ENCODE measurements around the gene METTL24.

Gene METTL24

GRCh38 chr6:110357664-110358552 is at the start of gene METTL24:
Gene METTL24, minus strand, starts transcription at chr6:110358349. Its CDS starts 77 bp downstream, at chr6:110358272.
- DNase-seq (ENCODE audit: low read depth in 3 of 3): no peak

GRCh38 chr6:110404607-110405006 is 46.5 kb upstream of the METTL24 start:
- DNase-seq (ENCODE audit: low read depth in 3 of 3): no peak

DNA sequence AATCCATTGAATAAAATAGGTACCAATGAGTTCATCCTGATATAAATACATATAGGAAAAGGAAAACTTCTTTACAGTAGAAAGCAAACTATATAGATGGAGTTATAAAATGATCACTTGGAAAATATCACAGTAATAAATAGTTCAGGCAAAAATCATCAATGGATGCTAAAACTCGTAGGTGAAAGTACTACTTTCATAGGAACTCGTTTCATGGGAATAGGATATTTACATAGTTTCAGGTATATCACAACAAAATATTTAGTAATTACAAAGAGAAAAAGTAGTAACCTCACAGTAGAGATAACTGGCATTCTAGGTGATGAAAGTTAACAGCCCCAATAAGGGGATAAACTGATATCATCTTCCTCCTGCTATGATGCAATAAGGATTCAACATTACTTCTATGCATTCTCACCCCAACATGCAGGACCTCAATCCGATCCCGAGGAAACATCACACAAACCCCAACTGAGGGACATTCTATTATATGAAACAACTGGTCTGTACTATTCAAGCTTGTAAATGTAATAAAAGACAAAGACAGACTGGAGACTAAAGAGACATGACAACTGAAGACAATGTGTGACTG is 43.5 kb upstream of the METTL24 start:
- DNase-seq (ENCODE audit: low read depth in 3 of 3): no peak

DNA sequence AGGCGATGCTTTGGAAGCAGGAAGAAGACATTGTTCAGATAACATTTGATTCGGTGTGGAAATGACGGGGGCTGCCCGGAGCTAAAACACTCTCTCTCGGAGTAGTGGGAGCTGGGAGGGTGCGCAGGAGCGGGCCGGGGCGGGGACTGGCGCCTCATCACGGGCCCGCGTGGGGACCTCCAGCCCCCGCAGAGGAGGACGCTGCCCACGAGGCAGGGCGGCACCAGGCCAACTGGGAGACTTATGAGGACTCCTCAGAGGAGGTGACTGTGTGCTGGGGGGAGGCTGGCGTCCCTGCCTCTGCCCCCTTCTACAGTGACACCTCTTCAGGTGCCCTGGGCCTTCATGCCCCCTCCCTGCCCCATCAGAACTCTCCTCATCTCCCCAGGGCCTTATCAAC is 42.1 kb upstream of the METTL24 start:
- no peak for DNase-seq (ENCODE audit: low read depth in 3 of 3)

GRCh38 chr6:110399219-110400071 is 41.3 kb upstream of the METTL24 start:
- no peak for DNase-seq (ENCODE audit: low read depth in 3 of 3)

GRCh38 chr6:110398778-110399177 is 40.6 kb upstream of the METTL24 start:
- no peak for DNase-seq (ENCODE audit: low read depth in 3 of 3)

DNA sequence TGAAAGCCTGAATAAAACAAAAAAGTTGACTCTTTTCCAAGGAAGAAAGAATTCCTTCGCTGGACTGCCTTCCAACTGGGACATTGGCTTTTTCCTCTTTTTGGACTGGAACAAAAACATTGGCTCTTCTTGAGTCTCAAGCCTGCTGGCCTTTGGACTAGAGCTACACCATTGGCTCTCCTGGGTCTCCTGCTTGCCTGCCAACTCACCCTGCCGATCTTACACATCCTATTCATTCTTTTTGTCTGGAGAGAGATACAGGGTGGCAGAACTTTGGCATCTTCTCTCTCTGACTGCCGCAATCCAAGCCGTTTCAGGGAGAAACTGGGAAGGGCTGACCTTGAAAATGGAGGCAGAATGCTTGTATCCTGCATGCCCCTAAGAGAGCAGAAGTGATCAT is 37.1 kb upstream of the METTL24 start:
- DNase-seq (ENCODE audit: low read depth in 3 of 3): no peak

DNA sequence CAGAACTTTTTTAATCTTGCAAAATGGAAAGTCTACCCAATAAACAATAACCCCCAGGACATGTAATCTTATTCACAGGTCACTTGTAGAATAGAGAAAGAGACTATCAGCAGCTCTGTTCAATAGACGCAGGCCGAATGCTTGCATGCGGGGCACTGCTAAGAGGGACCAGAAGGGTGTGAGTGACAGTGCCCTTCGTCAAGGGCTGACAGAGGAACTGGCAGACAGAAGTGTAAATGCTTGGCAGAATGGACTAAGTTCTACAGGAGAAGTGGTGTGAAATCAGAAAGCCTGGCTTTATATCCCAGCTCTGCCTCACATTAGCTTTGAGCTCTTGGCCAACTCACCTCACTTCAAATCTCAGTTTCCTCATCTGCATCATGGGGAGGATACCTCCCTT is 36.3 kb upstream of the METTL24 start:
- DNase-seq (ENCODE audit: low read depth in 3 of 3): no peak

DNA sequence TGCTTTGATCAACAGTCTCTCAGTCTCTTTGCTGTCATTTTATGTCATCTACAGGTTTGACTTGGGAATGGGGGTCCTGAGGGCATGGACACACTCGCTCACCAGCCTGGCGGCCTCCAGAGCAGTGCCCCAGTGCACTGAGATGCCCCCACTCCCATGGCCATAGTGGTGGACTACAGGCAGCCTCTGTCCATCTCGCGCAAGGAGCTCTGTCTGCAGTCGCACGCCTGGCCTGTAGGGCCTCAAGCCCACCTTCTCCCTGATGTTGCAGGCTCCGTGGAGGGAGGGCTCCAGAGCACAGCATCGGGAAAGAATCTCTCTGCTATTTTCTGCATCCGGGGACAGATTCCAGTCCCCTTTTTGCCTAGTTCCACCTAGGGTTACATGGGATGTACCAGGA is 34.6 kb upstream of the METTL24 start:
- no peak for DNase-seq (ENCODE audit: low read depth in 3 of 3)

GRCh38 chr6:110390404-110390803 is 32.3 kb upstream of the METTL24 start:
- DNase-seq (ENCODE audit: low read depth in 3 of 3): no peak

- no peak for DNase-seq (ENCODE audit: low read depth in 3 of 3)
Measured at GRCh38 chr6:110389689-110390382, 31.7 kb upstream of the METTL24 start.

- DNase-seq (ENCODE audit: low read depth in 3 of 3): no peak
Measured at GRCh38 chr6:110387986-110388385, 29.8 kb upstream of the METTL24 start.

DNA sequence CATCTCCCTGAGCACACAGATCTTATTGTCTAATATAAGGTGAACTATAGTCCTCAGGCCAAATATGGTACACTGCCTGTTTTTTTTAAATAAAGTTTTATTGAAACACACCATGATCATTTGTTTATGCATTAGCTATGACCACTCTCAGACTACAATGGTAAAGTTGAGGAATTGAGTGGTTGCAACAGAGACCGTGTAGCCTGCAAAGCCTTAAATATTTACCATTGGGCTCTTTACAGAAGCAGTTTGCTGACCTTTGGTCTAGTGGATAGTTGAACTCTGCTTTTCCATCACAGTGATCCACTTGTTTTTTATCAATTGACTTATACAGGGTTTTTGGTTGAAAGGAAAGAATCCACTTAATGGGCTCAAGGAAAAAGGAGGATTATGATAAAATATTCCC is 27.3 kb upstream of the METTL24 start:
- no peak for DNase-seq (ENCODE audit: low read depth in 3 of 3)

DNA sequence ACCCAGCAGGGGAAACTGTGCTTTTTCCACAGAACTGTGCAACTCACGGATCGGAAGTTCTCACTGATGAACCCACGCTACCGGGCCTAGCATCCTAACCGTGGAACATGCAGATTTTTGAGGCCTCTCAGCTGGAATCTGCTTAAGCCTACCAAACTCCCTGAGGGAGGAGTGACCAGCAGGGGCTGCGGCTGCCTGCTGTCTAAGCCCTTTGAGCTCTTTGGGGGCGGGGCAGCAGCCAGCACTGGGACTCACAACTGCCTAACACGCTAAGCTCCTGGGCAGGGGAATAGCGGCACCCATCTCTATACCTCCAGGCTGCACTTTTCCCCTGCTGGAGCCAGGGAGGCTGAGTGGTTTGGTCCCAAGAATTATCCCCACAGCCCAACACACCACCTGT is 20.4 kb upstream of the METTL24 start:
- no peak for DNase-seq (ENCODE audit: low read depth in 3 of 3)

DNA sequence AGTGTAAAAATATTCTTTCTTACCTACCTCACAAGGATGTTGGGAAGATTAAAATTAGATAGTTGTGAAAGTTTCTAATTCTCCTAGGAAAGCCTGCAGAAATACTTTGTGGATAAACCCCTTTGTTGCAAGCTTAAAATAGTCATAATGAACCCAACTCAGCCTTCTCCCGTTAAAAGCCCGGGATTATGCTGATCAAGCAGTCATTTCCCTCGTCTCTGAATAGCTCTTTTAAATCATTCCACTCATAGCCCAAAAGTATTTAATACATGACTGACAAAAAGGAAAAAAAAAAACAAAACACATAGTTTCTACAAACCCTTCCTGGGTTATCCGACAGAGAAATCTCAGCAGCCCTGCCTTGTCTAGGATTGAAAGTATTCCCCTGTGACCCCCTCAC is 10.9 kb upstream of the METTL24 start:
- DNase-seq (ENCODE audit: low read depth in 3 of 3): no peak

GRCh38 chr6:110368284-110368683 is 10.1 kb upstream of the METTL24 start:
- DNase-seq (ENCODE audit: low read depth in 3 of 3): no peak

DNA sequence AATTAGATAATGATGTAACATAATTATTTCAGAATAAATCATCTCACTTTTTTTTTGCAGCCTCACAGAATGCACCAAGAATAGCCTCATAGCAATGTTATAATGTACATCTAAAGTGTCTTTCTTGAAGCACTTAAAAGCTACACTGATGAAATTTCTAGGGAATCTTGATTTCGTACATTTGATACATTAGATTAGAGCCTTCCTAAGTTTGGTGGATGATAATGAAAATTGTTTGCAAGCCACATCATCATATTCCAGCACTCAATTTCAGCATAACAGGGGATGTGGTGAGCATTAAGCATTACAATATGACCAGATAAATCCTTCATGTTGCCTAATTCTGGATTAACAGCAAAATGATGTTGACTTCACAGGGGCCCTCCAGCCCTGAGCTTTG is 9.7 kb upstream of the METTL24 start:
- no peak for DNase-seq (ENCODE audit: low read depth in 3 of 3)

DNA sequence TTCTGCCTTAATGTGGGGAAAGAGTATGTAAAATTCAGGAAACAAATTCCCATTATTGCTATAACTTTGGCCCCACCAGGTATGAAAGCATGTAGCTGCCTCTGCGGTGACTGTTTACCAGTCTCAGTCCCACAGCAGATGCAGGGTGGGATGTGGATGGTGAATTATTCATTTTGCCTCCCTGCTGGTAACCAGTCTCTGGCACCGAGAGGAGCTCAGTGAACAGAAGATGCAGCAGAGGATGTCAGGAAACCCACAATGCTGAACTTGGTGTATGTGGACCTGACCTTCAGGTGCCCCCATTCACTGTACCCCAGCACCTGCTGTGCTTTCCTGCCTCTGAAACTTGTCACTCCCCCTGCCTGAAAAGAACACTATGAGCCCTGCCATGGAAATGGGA is 8.8 kb upstream of the METTL24 start:
- no peak for DNase-seq (ENCODE audit: low read depth in 3 of 3)

GRCh38 chr6:110366256-110366655 is 8.1 kb upstream of the METTL24 start:
- no peak for DNase-seq (ENCODE audit: low read depth in 3 of 3)

DNA sequence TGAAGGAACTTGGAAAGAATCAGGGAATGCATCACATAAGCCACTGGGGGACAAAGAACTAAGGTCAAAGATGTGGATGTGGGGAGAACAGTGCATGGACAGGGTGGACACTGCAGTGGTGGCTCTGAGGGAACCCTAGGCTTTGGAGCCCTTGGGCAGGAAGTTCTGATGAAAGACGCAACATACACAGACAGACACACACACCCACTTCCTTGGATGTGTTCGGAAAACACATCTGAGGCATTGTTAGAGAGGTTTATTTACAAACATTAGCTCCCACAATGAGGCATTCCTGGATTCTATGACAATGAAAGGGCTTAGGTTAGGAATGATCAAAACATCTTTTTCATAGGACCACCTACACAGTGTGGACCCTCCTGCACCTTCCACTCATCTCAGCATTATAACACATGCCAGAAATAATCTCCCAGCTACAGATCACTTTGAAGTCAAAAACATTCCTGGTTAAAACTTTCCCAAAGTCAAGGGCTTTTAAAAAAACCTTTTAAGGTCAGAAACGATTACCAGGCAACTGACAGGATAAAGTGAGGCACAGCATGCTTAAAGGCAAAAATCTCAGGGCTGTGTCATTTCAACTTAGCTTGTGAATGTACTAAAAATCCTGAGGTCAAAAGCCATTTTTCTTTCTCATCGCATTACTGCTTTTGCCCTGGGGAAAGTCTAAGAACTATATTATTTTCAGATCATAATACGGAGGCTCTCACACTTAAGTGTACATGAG is 6.4 kb upstream of the METTL24 start:
- DNase-seq (ENCODE audit: low read depth in 3 of 3): no peak

- DNase-seq (ENCODE audit: low read depth in 3 of 3): no peak
Measured at GRCh38 chr6:110363748-110364147, 5.6 kb upstream of the METTL24 start.

Data from stimulated activated CD4-positive, alpha-beta T cell treated with anti-CD3 and anti-CD28 coated beads, TNF-alpha, amount 100 ng/mL, for 4 hours (primary cell).